K562 (cell line): ENCODE measurements around the gene CEBPA. TPM values are rescaled to one million over a fixed set of nuclear protein-coding genes. Genes with fewer than 3 reads are reported as not detected.

Experiments used
- ATAC-seq: fragments of 200-7000 bp; cut with Tn5 transposase; 3 replicates; pipeline ENCODE4 v1.9.1; 2020; ENCODE audit warnings: moderate library complexity
- BruUV-seq: library from RNA; stranded (reverse); fragments of 400-500 nt; replicated peaks from 2 replicates; lab custom pipeline; 2021; lab: Mats Ljungman, UMichigan
- CTCF ChIA-PET: fragments of 300-600 bp; formaldehyde crosslinking; extraction: SDS; loops from one replicate; lab custom pipeline; 2021; ENCODE audit warnings: low intra/inter-chr PET ratio; lab: Yijun Ruan, JAX
- POLR2A ChIA-PET: fragments of 300-600, 350-650 bp; sonication (Branson Sonifier 250); formaldehyde crosslinking; extraction: SDS; loops from one replicate; lab custom pipeline; 2021; ENCODE audit warnings: antibody characterized with exemption, inconsistent platforms; lab: Yijun Ruan, JAX
- DNase-seq, 4 experiments: peaks; one replicate each; pipeline versions ENCODE4 v3.0.0 to v3.0.0-alpha.2; 2011 to 2018; ENCODE audit warnings: low spot score in 3 of 4, mixed read lengths in 3 of 4; ENCODE audit errors: extremely low read depth in 1 of 4
- FAIRE-seq: peaks from 2 replicates; lab custom pipeline; 2011; peaks lifted over from hg19 to GRCh38; lab: Jason Lieb, UNC
- H2AFZ ChIP-seq: 2 replicates; pipeline ENCODE4 v1.6.0; 2011; ENCODE audit warnings: low read depth, low read length, control low read depth, inconsistent platforms
- H3K27ac ChIP-seq: fragments of 200-600 bp; 3 replicates; pipeline ENCODE4 v1.8.0; 2011; ENCODE audit warnings: low read depth, mild to moderate bottlenecking, control low read depth, inconsistent platforms, low read length, moderate library complexity, mixed read lengths; ENCODE audit errors: extremely low read depth
- H3K27me3 ChIP-seq, 2 experiments: fragments of 300-600 bp in 1 of 2; 2 replicates in 1 of 2; 3 replicates in 1 of 2; pipeline versions ENCODE4 v1.6.0 to v1.8.0; 2011; ENCODE audit warnings: inconsistent platforms in 2 of 2, low read length in 2 of 2, mild to moderate bottlenecking in 1 of 2, mixed read lengths in 1 of 2, moderate library complexity in 1 of 2; ENCODE audit not compliant: control insufficient read depth in 2 of 2, insufficient read depth in 2 of 2
- H3K36me3 ChIP-seq: fragments of 300-600 bp; 3 replicates; pipeline ENCODE4 v1.8.0; 2011; ENCODE audit warnings: mild to moderate bottlenecking, low read length, inconsistent platforms; ENCODE audit not compliant: control insufficient read depth, insufficient read depth
- H3K4me1 ChIP-seq, 2 experiments: fragments of 200-600 bp in 1 of 2; replicated peaks in 1 of 2; 2 replicates in 1 of 2; 3 replicates in 1 of 2; pipeline versions ENCODE4 v1.5.1 to v1.8.0; 2011; ENCODE audit warnings: inconsistent platforms in 2 of 2, low read length in 2 of 2, mild to moderate bottlenecking in 1 of 2, mixed read lengths in 1 of 2, moderate library complexity in 1 of 2; ENCODE audit not compliant: control insufficient read depth in 2 of 2, insufficient read depth in 2 of 2
- H3K4me2 ChIP-seq: 2 replicates; pipeline ENCODE4 v1.6.1; 2011; ENCODE audit warnings: low read length, control low read depth, inconsistent platforms, mixed read lengths; ENCODE audit not compliant: insufficient read depth
- H3K4me3 ChIP-seq: fragments of 200-600 bp; sonication (generic), shearing (Covaris generic); 2 replicates; pipeline ENCODE4 v1.5.1; 2016; ENCODE audit warnings: control low read depth, inconsistent platforms
- H3K79me2 ChIP-seq: fragments of 200-600 bp; 3 replicates; pipeline ENCODE4 v1.8.0; 2011; ENCODE audit warnings: low read length, inconsistent platforms; ENCODE audit not compliant: control insufficient read depth, insufficient read depth
- H3K9ac ChIP-seq, 2 experiments: 2 replicates each; pipeline versions ENCODE4 v1.6.0 to v1.6.1; 2011; ENCODE audit warnings: low read depth in 2 of 2, low read length in 2 of 2, control low read depth in 1 of 2, inconsistent platforms in 1 of 2, mild to moderate bottlenecking in 1 of 2, mixed read lengths in 1 of 2; ENCODE audit not compliant: insufficient read depth in 1 of 2
- H3K9me1 ChIP-seq: one replicate; pipeline ENCODE4 v1.6.0; 2011; ENCODE audit warnings: inconsistent platforms, mild to moderate bottlenecking, low read length, moderate library complexity; ENCODE audit not compliant: control insufficient read depth, insufficient read depth
- H3K9me3 ChIP-seq: replicated peaks from 2 replicates; pipeline ENCODE4 v1.5.1; 2011; ENCODE audit warnings: low read depth, low read length, inconsistent platforms; ENCODE audit not compliant: control insufficient read depth, insufficient read depth
- H4K20me1 ChIP-seq: replicated peaks from 2 replicates; pipeline ENCODE4 v1.6.1; 2011; ENCODE audit warnings: low read length, inconsistent platforms, mixed read lengths; ENCODE audit not compliant: control insufficient read depth, insufficient read depth
- EGR1 ChIP-seq: fragments of 450-650 bp; conservative IDR thresholded peaks from 2 replicates; pipeline ENCODE4 v1.6.1; 2017; ENCODE audit warnings: mild to moderate bottlenecking
- FOXA1 ChIP-seq: fragments of 450-650 bp; IDR thresholded peaks from 2 replicates; pipeline ENCODE4 v1.6.1; 2016; ENCODE audit warnings: mild to moderate bottlenecking, borderline replicate concordance
- GTF2E2 ChIP-seq: fragments of 200-800 bp; sonication (Bioruptor generic); IDR thresholded peaks from 2 replicates; pipeline ENCODE4 v1.6.1; 2016; ENCODE audit warnings: missing genetic modification characterization, missing compliant biosample characterization
- HMG20A ChIP-seq: fragments of 450-650 bp; formaldehyde crosslinking; conservative IDR thresholded peaks from 2 replicates; pipeline ENCODE4 v1.4.0; 2020; ENCODE audit warnings: mild to moderate bottlenecking, mixed read lengths
- PATZ1 ChIP-seq: fragments of 250-450 bp; sonication (Bioruptor Pico); IDR thresholded peaks from 2 replicates; pipeline ENCODE4 v1.5.0; 2020; ENCODE audit warnings: mild to moderate bottlenecking, borderline replicate concordance
- PRMT5 ChIP-seq: sonication (generic); formaldehyde crosslinking; IDR thresholded peaks from 2 replicates; pipeline ENCODE4 v1.5.0; 2020; ENCODE audit warnings: missing genetic modification reagents
- THRAP3 ChIP-seq: fragments of 450-650 bp; IDR thresholded peaks from 2 replicates; pipeline ENCODE4 v1.6.1; 2016; ENCODE audit warnings: mild to moderate bottlenecking, inconsistent platforms, borderline replicate concordance
- ZNF76 ChIP-seq: fragments of 250-450 bp; sonication (Bioruptor Pico); IDR thresholded peaks from 2 replicates; pipeline ENCODE4 v1.4.0; 2020; ENCODE audit warnings: mild to moderate bottlenecking, moderate library complexity, borderline replicate concordance
- ZSCAN32 ChIP-seq: fragments of 450-650 bp; formaldehyde crosslinking; IDR thresholded peaks from 2 replicates; pipeline ENCODE4 v1.4.0; 2020; ENCODE audit warnings: mild to moderate bottlenecking, moderate library complexity
- WGBS: fragments of 100-300 bp; shearing (Covaris generic); methylation state at CpG from one replicate; pipeline ENCODE4 v1.1.6; 2016; ENCODE audit warnings: low coverage, mixed read lengths; ENCODE audit not compliant: insufficient coverage; ENCODE audit errors: missing lambda C conversion rate; 5-methylcytosine and 5-hydroxymethylcytosine counted together
- in situ Hi-C: fragments of 300-500 bp; cut with MboI; formaldehyde crosslinking; loops from 4 replicates; pipeline ENCODE4 v1.15.0; 2018; ENCODE audit warnings: inconsistent platforms, mixed read lengths
- intact Hi-C: fragments of 100-400 bp; cut with micrococcal nuclease; formaldehyde crosslinking; loops from 2 replicates; pipeline ENCODE4 v1.14.2; 2022
- polyA plus RNA-seq, 8 experiments: library from polyadenylated mRNA; depleted of rRNA in 4 of 8; stranded (reverse) in 5 of 8; unstranded in 3 of 8; fragments of >200 nt; fragmentation: Nextera tagmentation in 2 of 8; fragmentation: Illumina TruSeq in 1 of 8; extraction: Ambion mirVana in 2 of 8; extraction: Trizol in 1 of 8; gene quantifications; 2 replicates each; pipeline versions ENCODE4 v1.2.1 to v1.2.3, GENCODE V29; 2011 to 2014; ENCODE audit warnings: inconsistent platforms in 1 of 8, missing spikeins in 1 of 8
- total RNA-seq, 7 experiments: library from RNA; depleted of rRNA in 6 of 7; stranded (reverse); fragments of >200 nt in 6 of 7; fragmentation: Illumina TruSeq in 2 of 7; extraction: Trizol in 2 of 7; gene quantifications; 2 replicates each; pipeline versions ENCODE4 v1.2.1 to v1.2.3, GENCODE V29; 2011 to 2021; ENCODE audit warnings: low replicate concordance in 1 of 7
- TF ChIP-seq, protein P1 (sequence below): sonication (generic); formaldehyde crosslinking; IDR thresholded peaks from 2 replicates; pipeline ENCODE4 v1.8.0; 2022; ENCODE audit warnings: mild to moderate bottlenecking, missing genetic modification reagents
- TF ChIP-seq, protein P2 (sequence below), 2 experiments: fragments of 450-650 bp; IDR thresholded peaks; 2 replicates each; pipeline ENCODE4 v1.6.1; 2018; ENCODE audit warnings: mild to moderate bottlenecking in 2 of 2, low read depth in 1 of 2; ENCODE audit not compliant: partially characterized antibody in 2 of 2

Gene CEBPA
- total and polyA plus RNA-seq, 9 of the 15 experiments (the other 6 are each of a cell fraction or from before 2014, with no cell fraction given), result 0.03 to 0.59 (median 0.15) TPM; not detected in 2

DNA sequence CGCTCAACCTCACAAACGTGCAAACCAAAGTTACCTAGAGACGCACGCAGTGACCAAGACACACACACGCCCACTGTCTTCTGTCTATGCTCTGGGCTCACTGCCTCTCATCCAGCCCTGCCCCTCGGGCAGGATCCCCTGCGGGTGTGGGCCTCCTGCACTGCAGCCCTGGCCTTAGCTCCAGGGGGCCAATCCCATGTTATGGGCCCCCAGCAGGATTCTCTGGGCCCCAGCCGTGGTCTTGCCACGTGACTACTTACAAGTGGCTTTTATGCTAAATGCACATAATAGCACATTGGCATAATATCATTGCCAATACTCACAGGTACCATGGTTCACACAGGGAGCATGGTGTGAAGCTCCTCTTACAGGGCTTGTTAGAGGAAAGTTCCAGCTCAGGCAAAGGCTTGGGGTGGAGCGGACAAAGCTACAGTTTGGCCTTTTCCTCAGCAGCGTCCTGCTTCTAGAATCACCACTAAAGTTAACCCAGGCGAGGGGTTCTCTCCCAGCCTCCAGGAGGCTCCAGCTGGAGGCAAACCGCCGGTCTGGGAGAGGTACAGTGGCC is 37.4 kb downstream of the CEBPA start:
- Histone ChIP-seq H3K36me3 (no peaks in the 10 kb centered on the region), H3K4me3 (no peak overlapping the region), H3K9me1 (no peaks in the 10 kb centered on the region), H3K4me1 (peaks cover 5 to 41% of the 10 kb centered on the region in 2 experiments; a peak in 4 of 5 replicates), H3K27ac (no peak overlapping the region), H3K27me3 (peaks cover 2 to 58% of the 10 kb centered on the region in 2 experiments; a peak in 3 of 5 replicates), H3K4me2 (no peak overlapping the region), H4K20me1 (0 out of 2 replicates have a peak, but pooled peaks cover 4% of the 10 kb centered on the region), H3K79me2 (no peaks in the 10 kb centered on the region), H3K9me3 (no peaks in the 10 kb centered on the region), H3K9ac (no peak overlapping the region; a peak in 1 of 4 replicates), H2AFZ (no peak overlapping the region)
- ATAC-seq, result no peak
- ChIA-PET CTCF (no interaction called here), POLR2A (interaction anchor here (0.6 to 0.7 kb wide), 4 partner anchors 10 to 1664 kb away, joined by 3 read pairs; no protein-coding TSS in a partner anchor)
- in situ Hi-C loops, result no loop called here
- no TSS peak for BruUV-seq
- no peak for FAIRE-seq
- TF ChIP-seq EGR1 (no peak), PRMT5 (no peak), PATZ1 (CRISPR knock-in tag) (no peak), ZSCAN32 (CRISPR knock-in tag) (no peak), THRAP3 (no peak), FOXA1 (no peak), ZNF76 (CRISPR knock-in tag) (no peak), GTF2E2 (no peak), HMG20A (CRISPR knock-in tag) (no peak)
- TF ChIP-seq, protein P1, sequence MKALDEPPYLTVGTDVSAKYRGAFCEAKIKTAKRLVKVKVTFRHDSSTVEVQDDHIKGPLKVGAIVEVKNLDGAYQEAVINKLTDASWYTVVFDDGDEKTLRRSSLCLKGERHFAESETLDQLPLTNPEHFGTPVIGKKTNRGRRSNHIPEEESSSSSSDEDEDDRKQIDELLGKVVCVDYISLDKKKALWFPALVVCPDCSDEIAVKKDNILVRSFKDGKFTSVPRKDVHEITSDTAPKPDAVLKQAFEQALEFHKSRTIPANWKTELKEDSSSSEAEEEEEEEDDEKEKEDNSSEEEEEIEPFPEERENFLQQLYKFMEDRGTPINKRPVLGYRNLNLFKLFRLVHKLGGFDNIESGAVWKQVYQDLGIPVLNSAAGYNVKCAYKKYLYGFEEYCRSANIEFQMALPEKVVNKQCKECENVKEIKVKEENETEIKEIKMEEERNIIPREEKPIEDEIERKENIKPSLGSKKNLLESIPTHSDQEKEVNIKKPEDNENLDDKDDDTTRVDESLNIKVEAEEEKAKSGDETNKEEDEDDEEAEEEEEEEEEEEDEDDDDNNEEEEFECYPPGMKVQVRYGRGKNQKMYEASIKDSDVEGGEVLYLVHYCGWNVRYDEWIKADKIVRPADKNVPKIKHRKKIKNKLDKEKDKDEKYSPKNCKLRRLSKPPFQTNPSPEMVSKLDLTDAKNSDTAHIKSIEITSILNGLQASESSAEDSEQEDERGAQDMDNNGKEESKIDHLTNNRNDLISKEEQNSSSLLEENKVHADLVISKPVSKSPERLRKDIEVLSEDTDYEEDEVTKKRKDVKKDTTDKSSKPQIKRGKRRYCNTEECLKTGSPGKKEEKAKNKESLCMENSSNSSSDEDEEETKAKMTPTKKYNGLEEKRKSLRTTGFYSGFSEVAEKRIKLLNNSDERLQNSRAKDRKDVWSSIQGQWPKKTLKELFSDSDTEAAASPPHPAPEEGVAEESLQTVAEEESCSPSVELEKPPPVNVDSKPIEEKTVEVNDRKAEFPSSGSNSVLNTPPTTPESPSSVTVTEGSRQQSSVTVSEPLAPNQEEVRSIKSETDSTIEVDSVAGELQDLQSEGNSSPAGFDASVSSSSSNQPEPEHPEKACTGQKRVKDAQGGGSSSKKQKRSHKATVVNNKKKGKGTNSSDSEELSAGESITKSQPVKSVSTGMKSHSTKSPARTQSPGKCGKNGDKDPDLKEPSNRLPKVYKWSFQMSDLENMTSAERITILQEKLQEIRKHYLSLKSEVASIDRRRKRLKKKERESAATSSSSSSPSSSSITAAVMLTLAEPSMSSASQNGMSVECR, result no peak
- TF ChIP-seq, protein P2, sequence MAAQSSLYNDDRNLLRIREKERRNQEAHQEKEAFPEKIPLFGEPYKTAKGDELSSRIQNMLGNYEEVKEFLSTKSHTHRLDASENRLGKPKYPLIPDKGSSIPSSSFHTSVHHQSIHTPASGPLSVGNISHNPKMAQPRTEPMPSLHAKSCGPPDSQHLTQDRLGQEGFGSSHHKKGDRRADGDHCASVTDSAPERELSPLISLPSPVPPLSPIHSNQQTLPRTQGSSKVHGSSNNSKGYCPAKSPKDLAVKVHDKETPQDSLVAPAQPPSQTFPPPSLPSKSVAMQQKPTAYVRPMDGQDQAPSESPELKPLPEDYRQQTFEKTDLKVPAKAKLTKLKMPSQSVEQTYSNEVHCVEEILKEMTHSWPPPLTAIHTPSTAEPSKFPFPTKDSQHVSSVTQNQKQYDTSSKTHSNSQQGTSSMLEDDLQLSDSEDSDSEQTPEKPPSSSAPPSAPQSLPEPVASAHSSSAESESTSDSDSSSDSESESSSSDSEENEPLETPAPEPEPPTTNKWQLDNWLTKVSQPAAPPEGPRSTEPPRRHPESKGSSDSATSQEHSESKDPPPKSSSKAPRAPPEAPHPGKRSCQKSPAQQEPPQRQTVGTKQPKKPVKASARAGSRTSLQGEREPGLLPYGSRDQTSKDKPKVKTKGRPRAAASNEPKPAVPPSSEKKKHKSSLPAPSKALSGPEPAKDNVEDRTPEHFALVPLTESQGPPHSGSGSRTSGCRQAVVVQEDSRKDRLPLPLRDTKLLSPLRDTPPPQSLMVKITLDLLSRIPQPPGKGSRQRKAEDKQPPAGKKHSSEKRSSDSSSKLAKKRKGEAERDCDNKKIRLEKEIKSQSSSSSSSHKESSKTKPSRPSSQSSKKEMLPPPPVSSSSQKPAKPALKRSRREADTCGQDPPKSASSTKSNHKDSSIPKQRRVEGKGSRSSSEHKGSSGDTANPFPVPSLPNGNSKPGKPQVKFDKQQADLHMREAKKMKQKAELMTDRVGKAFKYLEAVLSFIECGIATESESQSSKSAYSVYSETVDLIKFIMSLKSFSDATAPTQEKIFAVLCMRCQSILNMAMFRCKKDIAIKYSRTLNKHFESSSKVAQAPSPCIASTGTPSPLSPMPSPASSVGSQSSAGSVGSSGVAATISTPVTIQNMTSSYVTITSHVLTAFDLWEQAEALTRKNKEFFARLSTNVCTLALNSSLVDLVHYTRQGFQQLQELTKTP (IDR thresholded peaks at IDR 0.05; ENCODE audit: low read depth in 1 of 2, partially characterized antibody in 2 of 2), result no peak
- 31% methylated on average over 14 of the region's 14 CpGs for WGBS
- no peak for DNase-seq
- intact Hi-C loops, result no loop called here
